Lower lobe of right lung (tissue), 2 donors: ENCODE measurements around the gene PLXNA2. TPM values are rescaled to one million over a fixed set of nuclear protein-coding genes. Genes with fewer than 3 reads are reported as not detected.

Source experiments
- ATAC-seq, 2 donors: fragments of 200-7000 bp; cut with Tn5 transposase; one replicate each; pipeline ENCODE4 v1.9.1; 2020 to 2022; ENCODE audit warnings: mild to moderate bottlenecking in 2 of 2, moderate library complexity in 2 of 2
- DNase-seq: peaks from one replicate; pipeline ENCODE4 v3.0.0-alpha.2; 2020
- H3K27ac ChIP-seq: fragments of 200-600 bp; one replicate; pipeline ENCODE4 v1.8.0; 2022
- H3K27me3 ChIP-seq: fragments of 200-600 bp; one replicate; pipeline ENCODE4 v1.8.0; 2022; ENCODE audit warnings: low read depth
- H3K36me3 ChIP-seq: fragments of 200-600 bp; one replicate; pipeline ENCODE4 v1.8.0; 2022; ENCODE audit warnings: mild to moderate bottlenecking
- H3K4me1 ChIP-seq: fragments of 200-600 bp; one replicate; pipeline ENCODE4 v1.8.0; 2022
- H3K4me3 ChIP-seq: fragments of 200-600 bp; one replicate; pipeline ENCODE4 v1.8.0; 2022; ENCODE audit warnings: mild to moderate bottlenecking
- H3K9me3 ChIP-seq: fragments of 200-600 bp; one replicate; pipeline ENCODE4 v1.8.0; 2022
- intact Hi-C: fragments of 100-400 bp; cut with DNase I; formaldehyde crosslinking; loops from one replicate; pipeline ENCODE4 v1.11.0; 2022
- total RNA-seq: library from RNA; stranded (reverse); fragmentation: NEBNext Ultra II Directional; extraction: Animal tissue kit (Norgen Biotek cat#: 25700); gene quantifications from one replicate; pipeline ENCODE4 v1.2.1, GENCODE V29; 2021
- TF ChIP-seq, protein P1 (sequence below): fragments of 200-600 bp; IDR thresholded peaks from one replicate; pipeline ENCODE4 v1.8.0; 2022; ENCODE audit warnings: antibody characterized with exemption, mild to moderate bottlenecking
- donor health status: DM: no; HTN: yes; CAD: no; lungs with severe emphysema.

The PLXNA2 gene
- total RNA-seq, 1 donor from 2014 or later: 83.9 TPM

DNA sequence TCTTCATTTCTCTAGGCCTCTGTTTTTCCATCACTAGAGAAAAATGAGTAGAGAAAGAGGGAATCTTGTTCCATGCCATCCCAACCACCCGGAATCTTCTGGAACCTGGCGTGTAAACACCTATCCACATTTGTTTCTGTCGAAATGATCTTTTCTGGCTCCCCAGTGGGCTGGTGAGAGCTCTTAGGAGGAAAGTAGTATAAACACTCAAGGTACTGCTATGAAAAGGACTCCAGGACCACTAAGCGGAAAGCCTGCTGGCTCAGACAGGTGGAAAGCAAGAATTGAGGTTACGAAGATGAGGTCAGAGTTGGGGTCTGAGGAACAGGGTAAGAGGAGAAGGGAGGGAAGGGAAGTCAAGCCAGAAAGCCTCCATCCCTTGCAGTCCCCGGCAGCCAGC, 90.8 kb downstream of the PLXNA2 start:
- peaks cover 65% of the 10 kb centered on the region for H3K4me1 ChIP-seq
- intact Hi-C loops: no loop called here
- TF ChIP-seq, protein P1, sequence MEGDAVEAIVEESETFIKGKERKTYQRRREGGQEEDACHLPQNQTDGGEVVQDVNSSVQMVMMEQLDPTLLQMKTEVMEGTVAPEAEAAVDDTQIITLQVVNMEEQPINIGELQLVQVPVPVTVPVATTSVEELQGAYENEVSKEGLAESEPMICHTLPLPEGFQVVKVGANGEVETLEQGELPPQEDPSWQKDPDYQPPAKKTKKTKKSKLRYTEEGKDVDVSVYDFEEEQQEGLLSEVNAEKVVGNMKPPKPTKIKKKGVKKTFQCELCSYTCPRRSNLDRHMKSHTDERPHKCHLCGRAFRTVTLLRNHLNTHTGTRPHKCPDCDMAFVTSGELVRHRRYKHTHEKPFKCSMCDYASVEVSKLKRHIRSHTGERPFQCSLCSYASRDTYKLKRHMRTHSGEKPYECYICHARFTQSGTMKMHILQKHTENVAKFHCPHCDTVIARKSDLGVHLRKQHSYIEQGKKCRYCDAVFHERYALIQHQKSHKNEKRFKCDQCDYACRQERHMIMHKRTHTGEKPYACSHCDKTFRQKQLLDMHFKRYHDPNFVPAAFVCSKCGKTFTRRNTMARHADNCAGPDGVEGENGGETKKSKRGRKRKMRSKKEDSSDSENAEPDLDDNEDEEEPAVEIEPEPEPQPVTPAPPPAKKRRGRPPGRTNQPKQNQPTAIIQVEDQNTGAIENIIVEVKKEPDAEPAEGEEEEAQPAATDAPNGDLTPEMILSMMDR: no peak
- H3K9me3 ChIP-seq: no peaks in the 10 kb centered on the region
- no peaks in the 10 kb centered on the region for H3K27me3 ChIP-seq
- ATAC-seq (no peak), DNase-seq (no peak)
- H3K27ac ChIP-seq: no peak overlapping the region
- no peaks in the 10 kb centered on the region for H3K36me3 ChIP-seq
- no peak overlapping the region for H3K4me3 ChIP-seq

GRCh38 chr1:208151728-208152598, 92.2 kb downstream of the PLXNA2 start:
- Histone ChIP-seq H3K4me1 (peaks cover 61% of the 10 kb centered on the region), H3K9me3 (no peaks in the 10 kb centered on the region), H3K27me3 (no peaks in the 10 kb centered on the region), H3K4me3 (no peak overlapping the region), H3K27ac (peak overlapping the region; percentile 36), H3K36me3 (no peaks in the 10 kb centered on the region)
- intact Hi-C loops: no loop called here
- DNase-seq (no peak), ATAC-seq (no peak)
- TF ChIP-seq, protein P1: no peak

DNA sequence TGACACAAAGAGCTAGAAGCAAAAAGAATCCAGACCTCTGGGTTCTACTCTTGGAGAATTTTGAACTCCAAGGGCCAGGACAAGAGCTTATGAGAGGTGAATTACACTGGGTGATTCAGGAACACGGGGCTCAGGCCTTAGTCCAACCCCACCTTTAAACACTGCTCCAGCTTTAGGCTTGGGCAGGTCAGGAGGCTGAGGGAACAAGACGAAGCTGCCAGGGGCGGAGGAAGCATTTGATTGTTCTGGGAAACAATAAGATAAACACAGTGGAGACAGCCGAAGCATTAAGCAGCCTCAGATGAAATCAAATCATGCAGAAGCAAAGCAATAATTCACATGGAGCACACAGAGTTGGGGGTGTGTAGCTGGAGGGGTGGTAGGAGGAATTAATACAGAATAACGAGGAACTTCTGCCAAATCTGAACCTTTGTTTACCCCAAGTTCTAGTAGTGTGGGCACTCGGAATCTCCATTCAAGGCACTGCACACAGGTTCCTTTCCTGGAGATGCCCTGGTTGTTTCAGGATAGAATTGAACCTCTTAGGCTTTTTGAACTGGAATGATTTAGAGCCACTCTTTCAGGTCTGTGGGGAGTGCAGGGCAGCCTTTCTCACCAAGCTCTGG, 93.2 kb downstream of the PLXNA2 start:
- intact Hi-C loops: no loop called here
- no peaks in the 10 kb centered on the region for H3K9me3 ChIP-seq
- peaks cover 61% of the 10 kb centered on the region for H3K4me1 ChIP-seq
- no peaks in the 10 kb centered on the region for H3K27me3 ChIP-seq
- H3K4me3 ChIP-seq: no peak overlapping the region
- ATAC-seq (no peak), DNase-seq (no peak)
- TF ChIP-seq, protein P1: no peak
- no peaks in the 10 kb centered on the region for H3K36me3 ChIP-seq
- peak overlapping the region; percentile 39 for H3K27ac ChIP-seq

- ATAC-seq (peak in 1 of 2 donors; percentile 57), DNase-seq (no peak)
- Histone ChIP-seq H3K9me3 (no peaks in the 10 kb centered on the region), H3K4me1 (peaks cover 61% of the 10 kb centered on the region), H3K4me3 (no peak overlapping the region), H3K36me3 (no peaks in the 10 kb centered on the region), H3K27me3 (no peaks in the 10 kb centered on the region), H3K27ac (peak overlapping the region; percentile 39)
- intact Hi-C loops: no loop called here
- TF ChIP-seq, protein P1: no peak
These were observed 94.2 kb downstream of the PLXNA2 start for GRCh38 chr1:208149776-208150514.

DNA sequence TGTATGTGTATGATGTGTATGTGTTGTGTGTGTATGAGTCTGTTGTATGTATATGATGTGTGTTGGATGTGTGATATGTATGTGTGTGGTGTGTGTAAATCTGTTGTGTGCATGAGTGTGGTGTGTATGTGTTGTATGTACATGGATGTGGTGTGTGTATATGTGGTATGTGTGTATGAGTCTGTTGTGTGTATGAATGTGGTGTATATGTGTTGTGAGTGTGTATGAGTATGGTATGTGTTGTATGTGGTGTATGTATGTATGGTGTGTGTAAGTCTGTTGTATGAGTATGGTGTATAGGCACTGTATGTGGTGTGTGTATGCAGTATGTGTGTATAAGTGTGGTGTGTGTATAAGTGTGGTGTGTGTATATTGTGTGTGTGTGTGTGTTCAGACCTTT, 95.0 kb downstream of the PLXNA2 start:
- ATAC-seq: no peak
- H3K27ac ChIP-seq: no peak overlapping the region
- intact Hi-C loops: no loop called here
- H3K4me1 ChIP-seq: peaks cover 55% of the 10 kb centered on the region
- H3K36me3 ChIP-seq: no peaks in the 10 kb centered on the region
- TF ChIP-seq, protein P1: no peak
- no peak overlapping the region for H3K4me3 ChIP-seq
- no peak for DNase-seq
- no peaks in the 10 kb centered on the region for H3K27me3 ChIP-seq
- H3K9me3 ChIP-seq: no peaks in the 10 kb centered on the region
